H1 (cell line): Measurements from ENCODE around the gene PRELID1. TPM values are rescaled to one million over a fixed set of nuclear protein-coding genes. Genes with fewer than 3 reads are reported as not detected.

ENCODE experiments used
- ASH2L ChIP-seq: fragments of 200-600, 300-600 bp; sonication (generic); IDR thresholded peaks from one replicate; pipeline ENCODE4 v1.7.1; 2017; ENCODE audit warnings: low read length
- CBX8 ChIP-seq: fragments of 300-800, 300-1000 bp; sonication (generic); IDR thresholded peaks from 2 replicates; pipeline ENCODE4 v1.7.1; 2016; ENCODE audit warnings: low read depth, low read length, borderline replicate concordance
- CHD1 ChIP-seq: IDR thresholded peaks from 2 replicates; pipeline ENCODE4 v1.6.1; 2012; ENCODE audit warnings: low read depth, low read length, improper control_type of control experiment
- HDAC2 ChIP-seq, 2 experiments: fragments of 300-600 bp in 1 of 2; sonication (generic) in 1 of 2; IDR thresholded peaks; 2 replicates each; pipeline ENCODE4 v1.6.1; 2011 to 2012; ENCODE audit warnings: low read depth in 2 of 2, low read length in 2 of 2, mild to moderate bottlenecking in 2 of 2, moderate library complexity in 2 of 2, borderline replicate concordance in 1 of 2, inconsistent platforms in 1 of 2
- NANOG ChIP-seq: IDR thresholded peaks from 2 replicates; pipeline ENCODE4 v1.6.1; 2011; ENCODE audit warnings: low read length, low read depth, mild to moderate bottlenecking, inconsistent platforms; ENCODE audit not compliant: insufficient read depth, poor library complexity, severe bottlenecking
- POU5F1 ChIP-seq: IDR thresholded peaks from 2 replicates; pipeline ENCODE4 v1.6.1; 2011; ENCODE audit warnings: low read depth, mild to moderate bottlenecking, low read length, moderate library complexity
- SIRT6 ChIP-seq: IDR thresholded peaks from one replicate; pipeline ENCODE4 v1.7.1; 2012; ENCODE audit warnings: low read length, inconsistent platforms
- SP4 ChIP-seq: IDR thresholded peaks from 2 replicates; pipeline ENCODE4 v1.6.1; 2012; ENCODE audit warnings: low read length, inconsistent platforms
- SUZ12 ChIP-seq: fragments of 200-600 bp; sonication (generic); IDR thresholded peaks from 2 replicates; pipeline ENCODE4 v1.6.1; 2012; ENCODE audit warnings: mild to moderate bottlenecking, inconsistent platforms, low read length, moderate library complexity, mixed read lengths
- polyA plus RNA-seq, 7 experiments: library from polyadenylated mRNA; depleted of rRNA in 3 of 7; stranded (reverse) in 5 of 7; unstranded in 2 of 7; fragments of >200 nt in 5 of 7; fragments of 200-250 nt in 2 of 7; gene quantifications; 1 replicate in 5 of 7; 2 replicates in 1 of 7; 4 replicates in 1 of 7; pipeline versions ENCODE4 v1.2.1 to v1.2.3, GENCODE V29; 2011 to 2013; ENCODE audit warnings: missing spikeins in 2 of 7, mixed read lengths in 2 of 7
- total RNA-seq: library from RNA; stranded (reverse); fragmentation: NEBNext Ultra II Directional; extraction: Animal tissue kit (Norgen Biotek cat#: 25700); gene quantifications from 2 replicates; pipeline ENCODE4 v1.2.1, GENCODE V29; 2021
- TF ChIP-seq, protein P1 (sequence below): IDR thresholded peaks from 2 replicates; pipeline ENCODE4 v1.6.1; 2012; ENCODE audit warnings: inconsistent platforms

Gene PRELID1
- total and polyA plus RNA-seq, 2 of the 8 experiments (the other 6 are each of a cell fraction or from before 2014, with no cell fraction given), result 272 to 428 TPM

GRCh38 chr5:177288191-177288590 is 15.4 kb upstream of the PRELID1 start (continued):
- TF ChIP-seq CBX8 (no peak), SUZ12 (no peak), POU5F1 (no peak), CHD1 (no peak), SP4 (no peak), NANOG (no peak), SIRT6 (no peak), HDAC2 (IDR thresholded peaks at IDR 0.05; ENCODE audit: borderline replicate concordance in 1 of 2, low read depth in 2 of 2, low read length in 2 of 2) (no peak), ASH2L (no peak)
- TF ChIP-seq, protein P1, sequence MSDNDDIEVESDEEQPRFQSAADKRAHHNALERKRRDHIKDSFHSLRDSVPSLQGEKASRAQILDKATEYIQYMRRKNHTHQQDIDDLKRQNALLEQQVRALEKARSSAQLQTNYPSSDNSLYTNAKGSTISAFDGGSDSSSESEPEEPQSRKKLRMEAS, result no peak
